ENCODE data around the gene MAN2A1. TPM values are rescaled to one million over a fixed set of nuclear protein-coding genes. Genes with fewer than 3 reads are reported as not detected.

Gene MAN2A1
- total RNA-seq, 1 experiment from 2014 or later: 51.0 TPM

DNA sequence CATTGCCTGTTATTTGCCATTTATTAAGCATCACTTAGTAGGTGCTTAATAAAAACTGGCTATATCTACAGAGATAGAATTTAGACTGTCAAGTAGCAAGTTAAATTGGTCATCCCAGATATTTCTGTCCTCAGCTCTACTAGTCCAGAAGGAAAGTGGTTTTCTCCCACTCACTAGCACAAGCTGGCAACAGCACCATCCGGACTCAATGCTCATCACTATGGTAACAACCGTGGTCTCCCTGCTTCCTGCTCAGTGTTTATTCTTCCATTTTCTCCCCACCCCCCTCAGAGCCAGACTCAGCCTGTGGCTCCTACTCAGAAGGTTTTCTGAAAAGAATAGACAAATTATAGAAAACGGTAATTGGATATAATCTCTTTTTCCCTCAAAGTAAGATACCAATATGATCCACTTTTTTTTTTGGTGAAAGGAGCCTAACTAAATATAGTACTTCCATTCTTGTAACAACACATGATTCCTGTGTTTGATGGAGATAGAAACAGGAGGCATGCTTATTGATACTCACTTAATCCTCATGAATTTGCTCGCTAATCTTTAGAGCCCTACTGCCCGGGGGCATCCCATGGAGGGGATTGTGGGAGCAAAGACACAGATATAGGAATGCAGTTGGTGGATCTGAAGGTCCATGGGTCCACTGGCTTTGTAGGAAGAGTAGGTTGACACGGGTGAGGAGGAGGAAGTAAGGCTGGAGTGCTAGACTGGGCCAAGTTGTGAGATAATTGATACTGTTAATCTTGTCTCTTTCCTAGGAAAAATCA is 191.4 kb downstream of the MAN2A1 start:
- in situ Hi-C loops (cut with HindIII; ENCODE audit: low pct_unique_long_range_greater_than_20kb, low sequenced_read_pairs): no loop called here

DNA sequence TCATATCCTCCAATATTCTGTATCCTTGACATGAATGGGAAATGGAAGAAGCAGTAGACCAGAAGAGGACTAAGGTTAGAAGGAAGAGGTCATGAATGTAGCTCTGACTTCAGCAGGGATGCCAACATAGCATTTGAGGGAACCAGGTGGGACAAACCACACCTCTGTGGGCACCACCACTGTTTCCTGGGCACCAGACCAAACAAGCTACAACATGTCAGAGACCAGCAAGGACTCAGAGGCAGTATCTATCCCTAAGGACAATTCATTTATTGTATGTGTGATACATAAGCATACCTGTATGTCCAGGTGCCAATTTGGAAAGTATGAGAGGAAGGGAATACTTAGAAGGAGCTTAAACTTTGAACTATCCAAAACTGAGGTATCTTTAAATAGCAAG is 192.8 kb downstream of the MAN2A1 start:
- no peak for ATAC-seq
- in situ Hi-C loops (cut with HindIII; ENCODE audit: low pct_unique_long_range_greater_than_20kb, low sequenced_read_pairs) (no loop called here), intact Hi-C loops (cut with micrococcal nuclease; ENCODE audit: unreplicated experiment) (no loop called here)
- Histone ChIP-seq H3K27ac (ENCODE audit: low read length) (no peak overlapping the region), H3K9me3 (ENCODE audit: control insufficient read depth, insufficient read depth, low read depth, low read length) (no peaks in the 10 kb centered on the region), H3K4me3 (ENCODE audit: low read depth in 2 of 2, low read length in 2 of 2) (no peak overlapping the region), H3K36me3 (ENCODE audit: control insufficient read depth, insufficient read depth, low read length) (no peaks in the 10 kb centered on the region), H3K27me3 (ENCODE audit: control insufficient read depth, insufficient read depth, low read length) (no peaks in the 10 kb centered on the region), H3K4me1 (ENCODE audit: control insufficient read depth, insufficient read depth, low read length) (no peaks in the 10 kb centered on the region)
- CTCF ChIA-PET: no interaction called here
- no peak for TF ChIP-seq TCF7L2 (IDR thresholded peaks at IDR 0.05; ENCODE audit: low read depth, low read length)
- TF ChIP-seq, protein P1, sequence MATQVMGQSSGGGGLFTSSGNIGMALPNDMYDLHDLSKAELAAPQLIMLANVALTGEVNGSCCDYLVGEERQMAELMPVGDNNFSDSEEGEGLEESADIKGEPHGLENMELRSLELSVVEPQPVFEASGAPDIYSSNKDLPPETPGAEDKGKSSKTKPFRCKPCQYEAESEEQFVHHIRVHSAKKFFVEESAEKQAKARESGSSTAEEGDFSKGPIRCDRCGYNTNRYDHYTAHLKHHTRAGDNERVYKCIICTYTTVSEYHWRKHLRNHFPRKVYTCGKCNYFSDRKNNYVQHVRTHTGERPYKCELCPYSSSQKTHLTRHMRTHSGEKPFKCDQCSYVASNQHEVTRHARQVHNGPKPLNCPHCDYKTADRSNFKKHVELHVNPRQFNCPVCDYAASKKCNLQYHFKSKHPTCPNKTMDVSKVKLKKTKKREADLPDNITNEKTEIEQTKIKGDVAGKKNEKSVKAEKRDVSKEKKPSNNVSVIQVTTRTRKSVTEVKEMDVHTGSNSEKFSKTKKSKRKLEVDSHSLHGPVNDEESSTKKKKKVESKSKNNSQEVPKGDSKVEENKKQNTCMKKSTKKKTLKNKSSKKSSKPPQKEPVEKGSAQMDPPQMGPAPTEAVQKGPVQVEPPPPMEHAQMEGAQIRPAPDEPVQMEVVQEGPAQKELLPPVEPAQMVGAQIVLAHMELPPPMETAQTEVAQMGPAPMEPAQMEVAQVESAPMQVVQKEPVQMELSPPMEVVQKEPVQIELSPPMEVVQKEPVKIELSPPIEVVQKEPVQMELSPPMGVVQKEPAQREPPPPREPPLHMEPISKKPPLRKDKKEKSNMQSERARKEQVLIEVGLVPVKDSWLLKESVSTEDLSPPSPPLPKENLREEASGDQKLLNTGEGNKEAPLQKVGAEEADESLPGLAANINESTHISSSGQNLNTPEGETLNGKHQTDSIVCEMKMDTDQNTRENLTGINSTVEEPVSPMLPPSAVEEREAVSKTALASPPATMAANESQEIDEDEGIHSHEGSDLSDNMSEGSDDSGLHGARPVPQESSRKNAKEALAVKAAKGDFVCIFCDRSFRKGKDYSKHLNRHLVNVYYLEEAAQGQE (IDR thresholded peaks at IDR 0.05; ENCODE audit: insufficient read depth in 1 of 2, low read depth in 2 of 2, low read length in 1 of 2): no peak
- TF ChIP-seq POLR2AphosphoS5 (IDR thresholded peaks at IDR 0.05; ENCODE audit: low read depth, low read length): no peak
- TF ChIP-seq, protein P2, sequence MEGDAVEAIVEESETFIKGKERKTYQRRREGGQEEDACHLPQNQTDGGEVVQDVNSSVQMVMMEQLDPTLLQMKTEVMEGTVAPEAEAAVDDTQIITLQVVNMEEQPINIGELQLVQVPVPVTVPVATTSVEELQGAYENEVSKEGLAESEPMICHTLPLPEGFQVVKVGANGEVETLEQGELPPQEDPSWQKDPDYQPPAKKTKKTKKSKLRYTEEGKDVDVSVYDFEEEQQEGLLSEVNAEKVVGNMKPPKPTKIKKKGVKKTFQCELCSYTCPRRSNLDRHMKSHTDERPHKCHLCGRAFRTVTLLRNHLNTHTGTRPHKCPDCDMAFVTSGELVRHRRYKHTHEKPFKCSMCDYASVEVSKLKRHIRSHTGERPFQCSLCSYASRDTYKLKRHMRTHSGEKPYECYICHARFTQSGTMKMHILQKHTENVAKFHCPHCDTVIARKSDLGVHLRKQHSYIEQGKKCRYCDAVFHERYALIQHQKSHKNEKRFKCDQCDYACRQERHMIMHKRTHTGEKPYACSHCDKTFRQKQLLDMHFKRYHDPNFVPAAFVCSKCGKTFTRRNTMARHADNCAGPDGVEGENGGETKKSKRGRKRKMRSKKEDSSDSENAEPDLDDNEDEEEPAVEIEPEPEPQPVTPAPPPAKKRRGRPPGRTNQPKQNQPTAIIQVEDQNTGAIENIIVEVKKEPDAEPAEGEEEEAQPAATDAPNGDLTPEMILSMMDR (IDR thresholded peaks at IDR 0.05): no peak
- TF ChIP-seq SIN3A (IDR thresholded peaks at IDR 0.05; ENCODE audit: borderline replicate concordance, insufficient read depth, low read depth, low read length): no peak
- BruUV-seq (replicated peaks): no TSS peak
- no peak for DNase-seq (ENCODE audit: low read depth, low spot score)
- POLR2A ChIA-PET: no interaction called here

More for the DNA sequence above, 191.4 kb downstream of the MAN2A1 start:
- Histone ChIP-seq H3K9me3 (ENCODE audit: control insufficient read depth, insufficient read depth, low read depth, low read length) (no peaks in the 10 kb centered on the region), H3K36me3 (ENCODE audit: control insufficient read depth, insufficient read depth, low read length) (no peaks in the 10 kb centered on the region), H3K4me3 (ENCODE audit: low read depth in 2 of 2, low read length in 2 of 2) (no peak overlapping the region), H3K27me3 (ENCODE audit: control insufficient read depth, insufficient read depth, low read length) (no peaks in the 10 kb centered on the region), H3K4me1 (ENCODE audit: control insufficient read depth, insufficient read depth, low read length) (no peaks in the 10 kb centered on the region), H3K27ac (ENCODE audit: low read length) (no peak overlapping the region)
- no TSS peak for BruUV-seq (replicated peaks)
- CTCF ChIA-PET: no interaction called here
- POLR2A ChIA-PET: no interaction called here
- TF ChIP-seq, protein P1 (IDR thresholded peaks at IDR 0.05; ENCODE audit: insufficient read depth in 1 of 2, low read depth in 2 of 2, low read length in 1 of 2): no peak
- TF ChIP-seq, protein P2 (IDR thresholded peaks at IDR 0.05): no peak
- TF ChIP-seq TCF7L2 (IDR thresholded peaks at IDR 0.05; ENCODE audit: low read depth, low read length): no peak
- TF ChIP-seq POLR2AphosphoS5 (IDR thresholded peaks at IDR 0.05; ENCODE audit: low read depth, low read length): no peak
- TF ChIP-seq SIN3A (IDR thresholded peaks at IDR 0.05; ENCODE audit: borderline replicate concordance, insufficient read depth, low read depth, low read length): no peak
- intact Hi-C loops (cut with micrococcal nuclease; ENCODE audit: unreplicated experiment): no loop called here
- ATAC-seq (no peak), DNase-seq (ENCODE audit: low read depth, low spot score) (no peak)

Measured in Panc1 (cell line).